HG03571 (cell line): Measurements from ENCODE around the gene FRMD5.
"Not testable (repeated sequence)": the region's sequence is repeated elsewhere in the genome, so short reads cannot be mapped to it uniquely, and the experiment has no call there.

ENCODE experiments used
- ATAC-seq: cut with Tn5 transposase; IDR thresholded peaks from one replicate; pipeline ENCODE4 v1.9.1; 2021; ENCODE audit not compliant: unreplicated experiment

Gene FRMD5

DNA sequence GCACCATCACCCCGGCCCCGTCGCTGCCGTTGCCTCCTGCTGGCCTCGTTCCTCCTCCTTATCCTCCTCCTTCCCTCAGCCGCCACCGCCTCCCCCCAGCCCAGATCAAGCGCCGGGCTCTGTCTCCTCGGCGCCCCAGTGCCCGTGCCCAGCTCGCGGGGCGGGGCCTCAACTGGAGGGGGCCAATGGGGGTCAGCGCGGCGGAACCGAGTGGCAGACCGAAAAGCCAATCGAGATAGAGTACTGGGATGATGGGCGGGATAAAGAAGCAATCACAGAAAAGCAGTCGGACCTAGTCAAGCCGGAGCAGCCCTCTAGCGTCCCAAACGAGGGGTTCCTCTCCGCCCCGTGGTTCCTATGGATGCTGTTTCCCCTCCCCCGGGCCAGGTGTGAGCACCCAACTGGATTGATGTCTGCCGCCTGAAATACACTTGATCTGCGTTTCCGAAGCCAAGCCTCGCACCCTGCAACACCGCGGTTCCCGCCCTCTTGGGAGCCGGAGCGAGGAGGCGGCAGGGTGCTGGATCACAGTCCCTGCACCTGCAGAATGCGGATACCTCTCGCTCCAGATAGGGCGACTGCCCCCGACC lies at the start of gene FRMD5:
TSS of gene FRMD5 (minus strand) at position 121 of the 590 bp plus-strand sequence.
- ATAC-seq, result peak; percentile 84

DNA sequence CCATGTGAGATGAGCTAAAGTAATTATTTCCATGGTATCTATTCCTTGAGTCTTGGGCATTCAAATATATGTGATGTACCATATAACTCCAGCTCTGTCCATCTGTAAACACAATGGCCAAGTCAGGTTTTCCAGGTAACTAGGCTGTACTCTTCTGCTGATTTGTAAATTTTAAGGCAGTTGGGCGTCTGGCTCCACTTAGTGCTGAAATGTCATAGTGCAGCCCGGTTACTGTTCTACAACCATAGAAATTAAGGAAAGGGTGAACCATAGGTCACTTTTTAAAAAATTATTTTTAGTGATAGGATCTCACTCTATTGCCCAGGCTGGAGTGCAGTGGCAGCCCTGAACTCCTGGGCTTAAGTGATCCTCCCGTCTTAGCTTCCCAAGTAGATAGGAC lies 48.8 kb upstream of the FRMD5 start:
- no peak for ATAC-seq

DNA sequence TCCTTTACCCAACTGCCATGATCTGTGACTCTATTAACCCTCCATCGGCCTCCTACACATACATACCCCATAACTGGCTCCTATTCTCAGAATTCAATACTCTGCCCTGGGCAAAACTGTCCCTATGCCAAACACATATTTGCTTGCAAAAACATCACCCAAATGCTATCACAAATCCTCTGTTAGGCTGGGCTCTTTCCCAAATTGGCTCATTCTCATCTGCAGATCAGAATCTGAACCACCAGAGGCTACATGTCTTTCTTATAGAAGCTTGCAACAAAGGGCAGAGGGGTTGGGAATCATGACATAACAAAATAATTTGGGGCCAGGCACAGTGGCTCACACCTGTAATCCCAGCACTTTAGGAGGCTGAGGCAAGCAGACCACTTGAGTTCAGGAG lies 48.1 kb upstream of the FRMD5 start:
- no peak for ATAC-seq

DNA sequence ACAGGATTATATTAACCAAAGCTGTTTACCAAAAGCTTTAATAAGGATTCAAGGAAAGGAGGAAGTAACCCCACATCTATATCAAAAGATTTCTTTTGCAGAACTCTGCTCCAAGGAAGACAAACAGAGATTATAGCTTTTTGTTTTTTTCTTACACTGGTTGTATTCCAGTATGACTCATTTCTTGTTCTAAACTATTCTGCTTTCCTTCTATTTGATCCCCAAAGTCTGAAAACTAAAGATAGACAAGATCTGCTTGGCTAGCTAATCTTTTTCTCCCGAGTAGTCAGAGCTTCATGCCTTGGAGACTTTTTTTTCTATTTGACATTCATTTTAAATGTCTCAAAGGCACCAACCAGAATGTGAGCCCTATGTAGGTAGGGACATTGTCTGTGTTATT lies 36.8 kb upstream of the FRMD5 start:
- no peak for ATAC-seq

DNA sequence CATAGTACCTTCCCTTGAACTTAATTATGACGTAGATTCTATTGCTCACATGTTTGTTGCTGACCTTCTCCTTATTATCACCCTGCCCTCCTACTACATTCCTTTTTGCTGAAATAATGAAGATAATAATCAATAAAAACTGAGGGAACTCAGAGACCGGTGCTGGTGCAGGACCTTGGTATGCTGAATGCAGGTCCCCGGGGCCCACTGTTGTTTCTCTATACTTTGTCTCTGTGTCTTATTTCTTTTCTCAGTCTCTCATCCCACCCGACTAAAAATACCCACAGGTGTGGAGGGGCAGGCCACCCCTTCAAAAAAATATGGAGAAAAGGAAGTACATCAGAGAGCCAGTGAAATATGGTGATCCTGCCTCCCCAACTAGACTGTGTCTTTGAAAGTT lies 34.2 kb upstream of the FRMD5 start:
- ATAC-seq, result not testable (repeated sequence)

DNA sequence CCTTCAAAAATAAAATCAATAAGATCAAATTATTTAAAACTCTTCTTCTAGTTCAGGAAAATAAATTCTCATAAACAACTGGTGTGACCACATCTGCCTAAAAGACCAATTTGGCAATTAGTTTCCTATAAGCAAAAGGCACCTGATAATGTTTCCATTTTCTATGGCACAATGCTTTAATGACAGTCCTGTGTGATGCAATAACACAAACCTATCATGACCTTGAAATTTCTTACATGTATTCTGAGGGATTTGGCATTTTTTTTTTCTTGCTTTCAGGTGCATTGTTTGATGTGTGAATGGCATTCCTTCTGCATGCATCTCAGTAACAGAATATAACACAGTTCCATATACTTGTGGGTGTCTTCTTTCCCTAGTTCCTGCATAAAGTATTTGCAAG lies 32.5 kb upstream of the FRMD5 start:
- ATAC-seq, result no peak

DNA sequence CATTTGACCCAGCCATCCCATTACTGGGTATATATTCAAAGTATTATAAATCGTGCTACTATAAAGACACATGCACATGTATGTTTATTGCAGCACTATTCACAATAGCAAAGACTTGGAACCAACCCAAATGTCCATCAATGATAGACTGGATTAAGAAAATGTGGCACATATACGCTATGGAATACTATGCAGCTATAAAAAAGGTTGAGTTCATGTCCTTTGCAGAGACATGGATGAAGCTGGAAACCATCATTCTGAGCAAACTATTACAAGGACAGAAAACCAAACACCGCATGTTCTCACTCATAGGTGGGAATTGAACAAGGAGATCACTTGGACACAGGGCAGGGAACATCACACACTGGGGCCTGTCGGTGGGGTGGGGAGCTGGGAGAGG lies 31.9 kb upstream of the FRMD5 start:
- ATAC-seq, result not testable (repeated sequence)

DNA sequence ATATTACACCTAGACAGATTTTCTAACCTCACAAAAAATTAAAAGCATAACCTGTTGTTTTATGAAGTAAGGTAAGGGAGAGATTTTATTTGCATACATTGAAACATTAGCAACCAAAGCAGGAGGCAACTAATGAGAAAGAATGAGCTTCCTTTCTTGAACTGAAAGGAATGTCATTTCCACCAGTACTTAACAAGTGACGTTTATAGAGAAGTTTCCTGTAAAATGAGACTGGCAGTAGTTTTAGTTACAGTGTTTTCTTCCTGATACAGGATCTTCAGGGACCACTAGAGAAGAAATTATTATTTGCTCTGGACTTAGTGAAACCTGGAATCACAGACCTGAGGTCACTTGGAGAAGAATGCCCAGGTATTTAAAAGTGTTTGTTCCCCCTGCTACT lies 27.4 kb upstream of the FRMD5 start:
- no peak for ATAC-seq

DNA sequence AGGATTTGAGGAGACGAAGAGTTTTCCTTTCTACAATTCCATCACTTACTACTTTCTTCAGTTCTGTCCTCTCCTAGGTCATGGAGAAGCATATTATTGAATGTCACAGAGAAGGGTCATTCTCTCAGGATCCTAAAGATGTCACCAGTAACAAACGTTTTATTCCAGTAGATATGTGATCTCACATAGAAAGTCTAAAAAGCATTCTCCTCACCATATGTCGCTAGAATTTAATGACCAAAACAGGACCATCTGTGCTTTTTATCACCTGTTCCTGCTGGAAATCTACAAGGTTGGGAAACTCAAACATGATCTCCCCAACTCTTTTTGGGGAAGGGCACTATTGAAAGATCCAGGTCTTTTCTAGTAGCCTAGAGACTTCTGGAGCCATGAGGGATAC lies 24.0 kb upstream of the FRMD5 start:
- ATAC-seq, result no peak

DNA sequence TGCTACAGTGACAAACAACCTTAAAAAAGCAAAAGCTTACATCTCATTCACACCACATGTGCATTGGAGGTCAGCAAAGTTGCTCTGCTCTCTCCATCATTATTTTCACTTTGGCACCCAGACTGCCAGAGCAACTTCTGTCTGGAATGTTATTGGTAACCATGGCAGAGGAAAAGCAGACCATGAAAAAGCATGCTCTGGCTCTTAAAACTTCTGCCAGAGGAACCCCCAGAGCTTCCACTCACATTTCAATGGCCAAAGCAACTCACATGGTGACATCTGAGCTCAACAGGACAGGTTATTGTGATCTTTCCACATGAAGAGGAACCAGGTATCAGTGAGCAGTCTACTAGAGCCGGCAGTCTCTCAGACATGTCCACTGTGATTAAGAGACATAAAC lies 21.9 kb upstream of the FRMD5 start:
- ATAC-seq, result no peak

DNA sequence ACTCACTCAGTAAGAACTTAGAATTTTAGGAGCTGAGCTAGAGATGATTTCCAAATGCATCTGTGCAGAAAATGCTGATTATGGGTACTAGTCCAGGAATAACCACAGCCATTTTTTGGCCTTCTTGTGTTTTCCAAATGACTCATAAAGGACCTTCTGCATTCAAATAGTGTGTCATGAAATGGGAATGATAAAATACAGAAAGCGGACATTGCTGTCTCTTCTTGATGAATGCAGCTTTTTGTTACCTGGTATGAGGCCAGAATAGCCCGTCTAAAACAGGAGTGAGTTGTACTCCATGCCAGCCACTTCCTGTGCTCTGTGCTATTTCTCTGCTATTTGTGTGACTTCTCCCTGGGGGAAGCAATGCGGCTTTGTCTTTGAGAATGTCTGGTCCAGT lies 20.5 kb upstream of the FRMD5 start:
- no peak for ATAC-seq

DNA sequence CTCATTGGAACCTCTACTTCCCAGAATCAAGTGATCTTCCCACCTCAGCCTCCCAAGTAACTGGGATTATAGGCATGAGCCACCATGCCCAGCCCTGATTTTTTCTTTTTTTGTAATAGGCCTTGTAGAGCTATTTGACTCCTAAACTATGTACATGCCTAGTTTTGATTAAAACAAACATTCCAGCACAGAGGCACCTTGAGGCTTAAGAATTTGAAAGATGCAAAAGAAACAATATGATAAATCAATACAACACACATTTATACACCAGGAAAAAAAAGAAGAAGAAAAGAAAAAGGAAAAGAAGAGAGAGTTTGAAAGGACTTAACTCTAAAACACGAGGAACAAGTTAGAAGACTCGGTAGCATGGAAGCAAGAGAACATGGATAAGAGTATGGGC lies 13.9 kb upstream of the FRMD5 start:
- ATAC-seq, result no peak

DNA sequence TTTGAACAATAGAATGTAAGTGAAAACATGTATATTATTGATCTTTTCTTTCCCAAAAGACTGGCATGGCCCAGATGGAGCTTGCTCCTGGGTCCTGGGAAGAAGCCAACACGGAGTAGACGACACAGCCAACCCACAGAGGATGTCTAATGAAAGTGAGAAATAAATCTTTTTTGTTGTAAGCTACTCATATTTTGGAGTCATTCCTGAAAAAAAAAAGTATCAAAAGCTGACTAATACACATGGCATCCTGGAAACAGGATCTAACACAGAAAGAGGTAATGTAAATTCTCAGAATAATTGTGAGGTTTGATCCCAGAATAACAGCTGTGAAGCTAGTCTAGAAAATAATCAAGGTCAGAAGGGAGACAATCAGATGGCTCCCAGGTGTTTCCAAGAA lies 12.6 kb upstream of the FRMD5 start:
- no peak for ATAC-seq

DNA sequence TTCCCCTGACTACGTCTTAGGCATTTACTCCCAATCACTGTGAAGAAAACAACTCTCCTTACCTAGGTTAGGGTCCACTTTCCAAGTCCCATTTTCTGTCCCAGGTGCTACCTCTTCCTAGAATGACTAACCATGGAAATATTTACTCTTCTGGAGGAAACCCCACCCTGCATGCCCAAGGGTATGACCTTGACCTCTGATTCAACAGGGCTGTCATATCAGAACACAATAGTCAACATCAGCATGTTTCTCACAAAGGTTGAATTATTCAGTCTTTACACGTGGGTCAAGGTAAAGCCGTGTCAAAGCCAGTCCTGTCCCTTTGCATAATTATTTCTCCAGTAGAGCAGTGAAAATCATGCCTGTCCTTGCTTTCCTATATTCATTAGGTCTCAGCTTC lies 4.3 kb upstream of the FRMD5 start:
- ATAC-seq, result no peak

DNA sequence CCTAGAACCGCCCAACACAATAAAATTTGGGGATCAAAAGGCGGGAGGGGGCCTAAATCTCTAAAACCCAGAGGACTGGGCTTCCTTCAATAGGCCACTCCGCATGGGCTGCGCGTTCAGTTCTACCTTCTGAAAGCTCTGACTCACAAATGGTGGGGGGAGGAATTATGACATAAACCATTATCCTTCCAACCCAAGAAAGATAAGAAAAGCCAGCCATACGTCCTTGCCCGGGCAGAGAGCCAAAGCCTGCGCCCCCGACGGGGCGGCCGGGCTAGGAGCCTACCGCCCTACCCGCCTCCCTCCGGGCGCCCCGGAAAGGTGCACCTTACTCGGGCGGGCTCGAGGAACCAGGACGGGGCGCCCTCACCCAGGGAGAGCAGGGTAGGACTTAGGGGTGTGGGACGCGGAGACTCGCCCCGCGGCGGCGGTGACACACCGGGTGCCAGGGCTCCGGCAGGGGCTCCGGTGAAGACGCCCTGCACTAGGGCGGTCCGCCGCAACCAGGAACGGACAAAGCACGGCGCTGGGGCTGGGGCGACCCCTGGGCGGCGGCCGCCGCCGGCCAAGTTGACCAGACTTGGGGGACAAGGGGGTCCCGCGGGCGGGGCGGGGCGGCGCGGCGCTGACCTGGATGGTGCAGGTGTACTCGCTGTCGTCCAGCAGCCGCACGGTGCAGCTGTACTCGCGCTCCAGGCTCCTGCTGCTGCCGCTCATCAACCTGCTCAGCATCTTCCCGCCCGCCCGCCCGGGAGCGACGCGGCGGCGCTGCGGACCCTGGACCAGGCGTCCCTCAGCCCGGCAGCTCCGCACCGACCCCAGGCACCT lies 534 bp downstream of the FRMD5 start:
- peak; percentile 24 for ATAC-seq

DNA sequence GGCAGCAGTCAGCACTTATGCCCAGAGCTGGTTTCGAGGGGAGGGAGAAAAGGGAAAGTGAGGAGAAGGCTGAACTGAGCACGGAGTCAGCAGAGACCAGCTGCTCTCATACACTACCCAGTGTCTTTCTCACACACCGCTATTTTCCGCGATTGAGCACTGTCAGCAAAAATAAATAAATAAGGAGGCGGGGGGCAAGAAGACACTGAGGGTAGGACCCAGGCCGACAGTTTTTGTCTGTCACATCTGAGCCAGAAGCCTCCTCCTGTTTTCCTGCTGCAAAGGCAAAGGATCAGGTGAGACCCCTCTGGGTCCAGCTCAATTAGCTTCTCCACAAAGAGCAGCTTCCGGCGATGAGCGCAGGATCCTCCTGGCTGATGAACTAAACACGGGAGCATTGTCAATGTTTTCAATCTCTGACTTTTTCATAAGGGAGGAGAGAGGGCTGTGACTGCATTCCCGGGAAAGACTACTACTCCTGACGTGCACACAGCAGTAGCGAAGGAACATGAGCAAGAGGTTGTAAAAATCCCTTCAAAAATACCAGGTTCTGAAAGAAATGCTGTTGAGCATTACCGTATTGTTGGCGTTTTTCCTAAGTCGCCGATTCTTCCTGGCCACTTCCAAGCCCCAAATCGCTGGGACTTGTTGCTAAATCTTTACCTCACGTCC lies 1.3 kb downstream of the FRMD5 start:
- no peak for ATAC-seq

DNA sequence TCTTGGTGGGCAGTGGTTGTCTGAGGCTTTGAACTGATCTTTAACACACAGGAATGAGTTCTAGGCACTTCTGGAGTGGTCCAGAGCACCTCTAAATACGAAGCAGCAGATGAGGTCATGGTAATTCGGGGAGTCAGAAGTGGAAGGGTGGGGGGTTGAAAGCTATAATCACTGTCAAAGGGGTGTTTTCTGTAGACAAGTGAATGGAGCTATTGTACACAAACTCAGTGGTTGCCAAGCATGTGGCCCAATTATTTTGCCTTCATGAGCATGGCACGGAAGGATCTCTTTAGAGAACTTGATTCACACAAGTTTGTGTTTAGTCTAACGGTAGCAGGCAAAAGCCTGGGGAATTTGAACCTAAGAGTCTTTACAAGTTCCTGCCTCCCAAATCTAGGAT lies 6.3 kb downstream of the FRMD5 start:
- no peak for ATAC-seq

DNA sequence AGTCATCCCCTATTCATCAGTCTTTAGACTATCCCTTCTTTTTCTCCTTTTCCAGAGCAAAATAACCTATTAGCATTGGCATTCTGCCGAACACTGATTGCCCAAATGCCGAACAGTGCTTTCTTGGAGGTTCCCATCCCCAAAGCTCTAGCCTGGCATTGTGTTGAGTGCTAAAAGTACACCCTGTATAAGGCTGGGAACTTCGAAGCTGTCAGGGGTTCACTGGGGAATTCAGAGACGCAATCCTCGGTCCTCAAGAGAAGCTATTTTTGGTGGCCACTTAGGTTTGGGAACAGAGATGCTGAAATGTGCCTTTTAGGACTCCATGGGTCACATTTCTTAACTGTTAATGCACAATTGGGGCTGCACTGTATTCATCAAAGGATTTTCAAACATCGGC lies 8.4 kb downstream of the FRMD5 start:
- no peak for ATAC-seq

DNA sequence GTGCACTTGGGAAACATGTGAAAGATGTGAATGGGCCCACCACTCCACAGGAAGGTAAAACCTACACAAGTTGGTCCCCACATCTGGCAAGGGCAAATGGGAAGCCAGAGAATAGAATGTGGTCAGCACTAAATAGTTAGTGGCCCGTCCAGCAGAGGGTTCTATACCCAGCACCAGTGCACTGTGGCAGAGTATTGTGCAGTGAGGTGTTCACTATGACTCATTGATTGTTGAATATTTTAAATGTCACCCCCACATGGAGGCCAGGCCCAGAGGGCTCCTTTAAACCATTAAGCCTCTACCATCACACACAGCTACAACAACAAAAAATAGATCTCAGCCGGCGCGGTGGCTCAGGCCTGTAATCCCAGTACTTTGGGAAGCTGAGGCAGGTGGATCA lies 11.7 kb downstream of the FRMD5 start:
- ATAC-seq, result no peak

DNA sequence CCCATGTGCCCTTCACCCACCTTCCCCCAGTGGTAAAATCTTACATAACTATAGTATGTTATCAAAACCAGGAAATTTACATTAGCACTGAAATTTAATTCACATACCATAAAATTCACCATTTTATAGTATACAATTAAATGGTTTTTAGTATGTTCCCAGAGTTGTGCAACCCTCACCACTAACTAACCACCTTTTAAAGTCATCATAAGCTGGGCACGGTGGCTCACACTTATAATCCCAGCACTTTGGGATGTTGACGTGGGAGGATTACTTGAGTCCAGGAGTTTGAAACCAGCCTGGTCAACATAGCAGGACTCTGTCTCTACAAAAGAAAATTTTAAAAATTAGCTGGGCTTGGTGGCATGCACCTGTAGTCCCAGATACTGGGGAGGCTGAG lies 13.7 kb downstream of the FRMD5 start:
- no peak for ATAC-seq

DNA sequence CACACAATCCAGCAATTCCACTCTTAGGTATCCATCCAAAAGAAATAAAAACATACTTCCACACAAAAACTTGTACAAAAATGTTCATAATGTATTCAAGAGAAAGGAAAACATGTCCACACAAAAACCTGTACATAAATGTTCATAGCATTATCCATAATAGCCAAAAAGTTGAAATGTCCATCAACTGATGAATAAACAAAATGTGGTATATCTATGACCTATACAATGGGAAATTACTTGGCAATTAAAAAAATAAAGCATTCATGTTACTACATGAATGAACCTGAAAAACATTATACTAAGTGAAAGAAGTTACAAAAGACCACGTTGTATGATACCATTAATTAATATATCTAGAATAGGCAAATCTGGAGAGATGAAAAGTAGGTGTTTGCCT lies 17.9 kb downstream of the FRMD5 start:
- no peak for ATAC-seq

DNA sequence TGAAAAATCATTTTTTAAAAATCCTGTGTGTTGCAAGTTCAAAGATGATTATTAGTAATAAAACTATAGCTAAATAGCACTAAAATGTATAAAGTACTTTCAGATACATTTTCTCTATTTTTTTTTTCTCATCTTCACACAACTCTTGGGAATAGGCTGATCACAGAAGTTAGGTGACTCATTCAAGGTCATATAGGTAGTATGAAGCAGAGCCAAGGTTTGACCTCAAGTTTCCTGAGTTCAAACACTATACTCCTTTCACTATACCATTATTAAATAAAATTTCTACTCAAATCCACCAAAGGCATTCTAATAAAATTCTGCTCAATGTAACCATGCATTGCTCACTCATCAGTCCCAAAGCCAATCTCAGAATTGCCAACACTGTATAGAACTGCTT lies 21.3 kb downstream of the FRMD5 start:
- no peak for ATAC-seq
